Measurements from ENCODE around the gene PSMD9. TPM values are rescaled to one million over a fixed set of nuclear protein-coding genes. Genes with fewer than 3 reads are reported as not detected.
"Not testable (repeated sequence)": the region's sequence is repeated elsewhere in the genome, so short reads cannot be mapped to it uniquely, and the experiment has no call there.

Gene PSMD9
- total and polyA plus RNA-seq, 5 experiments from 2014 or later, result 35.1 to 90.5 (median 88.4) TPM

DNA sequence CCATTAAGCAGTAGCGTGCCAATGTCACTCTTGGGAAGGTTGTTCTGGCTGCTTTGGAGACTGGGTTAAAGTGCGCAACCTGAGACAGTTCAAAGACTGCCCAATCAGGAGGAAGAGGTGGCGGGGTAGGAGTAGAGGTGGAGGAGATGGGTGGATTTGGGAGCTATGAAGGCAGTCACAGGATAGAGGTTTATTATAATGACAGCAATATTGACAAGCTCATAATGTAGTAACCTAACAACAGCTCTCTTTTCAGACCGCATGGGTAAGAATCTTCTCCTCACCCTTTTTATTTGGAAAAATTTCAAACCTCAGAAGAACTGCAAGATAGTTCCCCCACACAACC is 5.3 kb upstream of the PSMD9 start:
- DNase-seq (peak in 1 of 10 donors; percentile 13), ATAC-seq (no peak)
- POLR2A ChIA-PET, result no interaction called here

DNA sequence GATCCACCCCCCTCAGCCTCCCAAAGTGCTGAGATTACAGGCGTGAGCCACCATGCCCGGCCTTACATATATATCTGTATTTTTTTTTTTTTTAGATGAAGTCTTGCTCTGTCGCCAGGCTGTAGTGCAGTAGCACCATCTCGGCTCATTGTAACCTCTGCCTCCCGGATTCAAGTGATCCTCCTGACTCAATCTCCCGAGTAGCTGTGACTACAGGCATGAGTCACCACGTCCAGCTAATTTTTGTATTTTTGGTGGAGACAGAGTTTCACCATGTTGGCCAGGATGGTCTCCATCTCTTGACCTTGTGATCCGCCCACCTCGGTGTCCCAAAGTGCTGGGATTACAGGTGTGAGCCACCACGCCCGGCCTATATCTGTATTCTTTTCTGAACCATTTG is 3.5 kb upstream of the PSMD9 start:
- H3K27ac Mint-ChIP-seq, H3K27me3 Mint-ChIP-seq, POLR2A ChIA-PET, H3K36me3 Mint-ChIP-seq, ATAC-seq, H3K4me3 Mint-ChIP-seq, H3K9me3 Mint-ChIP-seq: not testable (repeated sequence)
- peaks cover 10 to 23% (median 18%) of the 10 kb centered on the region in 4 donors for H3K4me1 Mint-ChIP-seq
- peak in 1 of 10 donors; percentile 36 for DNase-seq

More for the DNA sequence above, 5.3 kb upstream of the PSMD9 start:
- Mint-ChIP-seq H3K27me3 (peaks cover 0 to 2% (median 0%) of the 10 kb centered on the region in 5 donors), H3K27ac (no peak overlapping the region), H3K36me3 (no peaks in the 10 kb centered on the region), H3K4me3 (no peak overlapping the region), H3K4me1 (peaks cover 1 to 5% (median 2%) of the 10 kb centered on the region in 4 donors), H3K9me3 (peaks cover 0 to 1% (median 0%) of the 10 kb centered on the region in 9 donors)

DNA sequence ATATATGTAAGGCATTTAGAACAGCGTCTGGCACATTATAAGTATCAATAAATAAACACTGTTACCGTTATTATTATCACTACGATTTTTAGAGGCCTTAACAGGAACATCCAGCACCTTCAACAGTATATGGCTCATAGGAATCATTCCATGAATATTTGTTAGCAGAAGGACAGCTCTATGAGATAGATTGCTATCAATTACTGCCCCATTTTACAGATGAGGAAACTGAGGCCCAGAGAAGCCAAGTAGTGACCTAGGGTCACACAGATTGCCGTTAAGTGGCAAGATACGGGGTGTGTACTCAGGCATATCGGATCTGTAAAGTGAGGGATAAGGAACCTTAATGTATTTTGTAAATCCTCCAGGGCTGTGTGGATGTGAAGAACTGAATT is 510 bp upstream of the PSMD9 start:
- ATAC-seq (no peak), DNase-seq (no peak)
- H3K27me3 Mint-ChIP-seq, result peaks cover 0 to 3% (median 0%) of the 10 kb centered on the region in 5 donors
- H3K4me1 Mint-ChIP-seq, result peaks cover 12 to 38% (median 30%) of the 10 kb centered on the region in 4 donors
- peaks cover 0 to 12% (median 2%) of the 10 kb centered on the region in 3 donors for H3K36me3 Mint-ChIP-seq
- peak overlapping the region; percentile 94 to 100 (median 99) for H3K27ac Mint-ChIP-seq
- H3K4me3 Mint-ChIP-seq, result peak overlapping the region; percentile 96 to 100 (median 98)
- POLR2A ChIA-PET, result interaction anchor here (0.5 to 3.1 kb wide), 14 partner anchors 13 to 1228 kb away, joined by 3 to 49 read pairs (median 5); partner anchors contain the start of genes CFAP251, DIABLO, RHOF and SETD1B
- peaks cover 0 to 3% (median 0%) of the 10 kb centered on the region in 9 donors for H3K9me3 Mint-ChIP-seq

DNA sequence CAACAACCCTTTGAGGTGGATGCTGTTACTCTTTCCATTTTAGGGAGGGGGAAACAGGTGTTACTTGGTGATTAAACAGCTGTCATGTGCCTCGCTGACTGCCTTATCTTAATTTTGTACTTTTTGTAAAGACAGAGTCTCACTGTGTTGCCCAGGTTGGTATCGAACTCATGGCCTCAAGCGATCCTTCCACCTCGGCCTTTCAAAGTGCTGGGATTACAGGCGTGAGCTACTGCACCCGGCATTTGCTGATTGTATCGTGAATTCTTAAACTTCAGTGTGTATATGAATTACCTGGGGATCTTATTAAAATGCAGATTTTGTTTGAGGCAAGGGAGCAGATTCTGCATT is 659 bp downstream of the PSMD9 start:
- peak overlapping the region; percentile 94 to 100 (median 99) for H3K27ac Mint-ChIP-seq
- H3K4me3 Mint-ChIP-seq, result peak overlapping the region; percentile 96 to 100 (median 98)
- DNase-seq (no peak), ATAC-seq (no peak)
- POLR2A ChIA-PET, result interaction anchor here (1.2 to 3.1 kb wide), 7 partner anchors 9 to 337 kb away, joined by 4 to 49 read pairs (median 18); partner anchors contain the start of genes DIABLO, RHOF and SETD1B
- H3K27me3 Mint-ChIP-seq, result peaks cover 0 to 3% (median 0%) of the 10 kb centered on the region in 5 donors
- peaks cover 0 to 19% (median 2%) of the 10 kb centered on the region in 3 donors for H3K36me3 Mint-ChIP-seq
- peaks cover 20 to 49% (median 41%) of the 10 kb centered on the region in 4 donors for H3K4me1 Mint-ChIP-seq
- peaks cover 0 to 3% (median 0%) of the 10 kb centered on the region in 9 donors for H3K9me3 Mint-ChIP-seq

DNA sequence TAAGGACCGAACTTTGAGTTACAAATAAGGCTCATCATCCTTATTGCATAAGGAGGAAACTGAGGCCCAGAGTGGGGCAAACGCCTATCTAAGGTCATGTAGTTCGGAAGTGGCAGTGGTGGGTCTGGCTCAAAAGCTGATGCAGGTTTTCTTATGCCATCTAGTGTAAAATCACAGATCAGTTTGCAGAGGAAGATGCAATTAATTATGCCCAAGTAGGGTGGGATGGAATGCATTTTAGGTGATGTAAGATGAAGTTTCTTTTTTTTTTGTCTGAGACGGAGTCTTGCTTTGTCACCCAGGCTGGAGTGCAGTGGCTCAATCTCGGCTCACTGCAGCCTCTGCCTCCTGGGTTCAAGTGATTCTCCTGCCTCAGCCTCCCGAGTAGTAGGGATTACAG is 1.1 kb downstream of the PSMD9 start:
- DNase-seq, H3K27me3 Mint-ChIP-seq, H3K9me3 Mint-ChIP-seq, ATAC-seq: not testable (repeated sequence)
- H3K4me1 Mint-ChIP-seq, result peaks cover 23 to 53% (median 45%) of the 10 kb centered on the region in 4 donors
- POLR2A ChIA-PET, result interaction anchor here (1.3 to 3.1 kb wide), 6 partner anchors 8 to 336 kb away, joined by 4 to 49 read pairs (median 20); partner anchors contain the start of genes DIABLO, RHOF and SETD1B
- H3K36me3 Mint-ChIP-seq, result peaks cover 0 to 23% (median 2%) of the 10 kb centered on the region in 3 donors
- H3K27ac Mint-ChIP-seq, result peak overlapping the region; percentile 94 to 100 (median 99)
- peak overlapping the region; percentile 96 to 100 (median 98) for H3K4me3 Mint-ChIP-seq

DNA sequence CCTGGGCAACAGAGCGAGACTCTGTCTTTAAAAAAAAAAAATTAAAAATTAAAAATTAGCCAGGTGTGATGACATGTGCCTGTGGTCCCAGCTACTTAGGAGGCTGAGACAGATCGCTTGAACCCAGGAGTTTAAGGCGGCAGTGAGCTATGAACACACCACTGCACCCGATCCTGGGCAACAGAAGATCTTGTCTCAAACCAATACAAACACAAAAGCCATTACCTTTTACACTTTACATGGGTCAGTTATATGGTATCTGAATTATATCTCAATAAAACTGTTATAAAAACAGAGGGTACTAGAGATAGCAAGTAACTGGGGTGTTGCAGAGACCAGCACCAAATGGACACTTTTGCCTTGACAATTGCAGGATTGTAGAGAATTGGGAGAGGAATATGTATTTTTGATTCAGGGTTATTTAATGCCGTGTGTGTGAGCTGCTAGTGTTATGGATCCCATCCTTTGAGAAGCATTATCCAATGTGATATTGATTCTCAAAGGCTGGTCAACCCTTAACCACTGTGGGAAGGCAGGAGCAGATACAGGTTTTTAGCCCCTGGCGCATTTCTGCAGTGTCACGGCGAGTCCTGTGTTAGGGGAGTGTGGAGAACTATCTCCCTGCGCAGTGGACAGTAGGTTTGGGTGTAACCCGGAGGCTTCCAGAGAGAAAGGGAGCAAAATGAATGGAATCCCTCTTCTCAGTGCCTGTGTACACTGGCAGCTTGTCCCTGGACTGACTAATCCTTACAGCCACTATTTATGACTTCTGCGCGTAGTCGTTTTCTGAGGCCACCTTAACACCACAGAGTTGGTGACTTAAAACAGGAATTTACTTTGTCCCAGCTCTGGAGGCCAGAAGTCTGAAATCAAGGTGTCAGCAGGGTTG is 4.3 kb downstream of the PSMD9 start:
- peaks cover 0 to 3% (median 0%) of the 10 kb centered on the region in 9 donors for H3K9me3 Mint-ChIP-seq
- peak overlapping the region in 7 of 10 donors; percentile 3 to 90 (median 65) for H3K27ac Mint-ChIP-seq
- ATAC-seq (no peak), DNase-seq (peak in 1 of 10 donors; percentile 10)
- H3K4me1 Mint-ChIP-seq, result peaks cover 27 to 59% (median 47%) of the 10 kb centered on the region in 4 donors
- H3K36me3 Mint-ChIP-seq, result peaks cover 0 to 48% (median 11%) of the 10 kb centered on the region in 3 donors
- peaks cover 0 to 2% (median 0%) of the 10 kb centered on the region in 5 donors for H3K27me3 Mint-ChIP-seq
- POLR2A ChIA-PET, result interaction anchor here (0.6 to 1.1 kb wide), 4 partner anchors 74 to 200 kb away, joined by 3 to 6 read pairs (median 4); partner anchors contain the start of gene RHOF
- peak overlapping the region in 1 of 10 donors; percentile 36 for H3K4me3 Mint-ChIP-seq

DNA sequence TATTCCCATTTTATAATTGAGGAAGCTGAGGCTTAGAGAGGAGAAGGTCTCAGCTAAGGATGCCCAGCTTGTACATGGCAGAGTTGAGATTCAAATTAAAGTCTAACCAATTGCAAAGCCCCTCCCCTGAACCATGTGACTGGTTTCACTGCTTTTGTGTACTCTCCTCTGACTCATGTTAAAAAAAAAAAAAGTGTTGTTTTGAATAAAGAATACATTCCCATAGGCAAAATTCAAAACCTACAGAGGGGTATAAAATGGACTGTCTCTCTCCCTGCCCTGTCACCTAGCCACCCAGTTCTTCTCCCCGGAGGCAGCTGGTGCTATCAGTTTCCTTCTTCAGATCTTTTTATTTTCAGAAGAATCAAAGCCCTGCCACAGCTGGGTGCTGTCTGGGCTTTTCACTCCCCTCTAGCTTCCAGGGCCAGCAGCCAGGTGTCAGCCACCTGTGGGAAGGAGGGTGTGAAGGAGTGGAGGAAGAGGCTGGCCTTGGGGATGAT is 5.4 kb downstream of the PSMD9 start:
- peaks cover 0 to 58% (median 11%) of the 10 kb centered on the region in 3 donors for H3K36me3 Mint-ChIP-seq
- peak overlapping the region in 3 of 10 donors; percentile 21 to 75 (median 56) for H3K4me3 Mint-ChIP-seq
- no peaks in the 10 kb centered on the region for H3K9me3 Mint-ChIP-seq
- H3K4me1 Mint-ChIP-seq, result peaks cover 24 to 50% (median 37%) of the 10 kb centered on the region in 4 donors
- H3K27ac Mint-ChIP-seq, result peak overlapping the region in 9 of 10 donors; percentile 54 to 93 (median 81)
- no peaks in the 10 kb centered on the region for H3K27me3 Mint-ChIP-seq
- POLR2A ChIA-PET, result interaction anchor here (0.8 to 1.2 kb wide), 3 partner anchors 22 to 100 kb away, joined by 3 to 6 read pairs (median 4); partner anchors contain the start of gene RHOF
- peak; percentile 15 to 22 for ATAC-seq
- peak in 1 of 10 donors; percentile 27 for DNase-seq

DNA sequence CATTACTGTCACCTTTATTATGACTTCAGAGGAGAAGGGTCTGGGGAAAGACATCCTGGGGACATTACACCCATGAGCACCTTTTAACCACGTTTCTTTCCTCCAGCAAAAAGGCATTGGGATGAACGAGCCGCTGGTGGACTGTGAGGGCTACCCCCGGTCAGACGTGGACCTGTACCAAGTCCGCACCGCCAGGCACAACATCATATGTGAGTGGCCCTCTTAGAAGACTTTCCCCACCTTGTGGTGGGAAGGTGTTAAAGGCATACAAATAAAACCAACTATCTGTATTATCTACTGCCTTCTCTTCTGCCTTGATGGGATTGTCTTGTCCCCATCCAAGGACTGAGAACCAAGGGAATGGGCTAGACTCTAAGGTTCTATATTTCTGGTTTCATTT is 6.0 kb downstream of the PSMD9 start:
- H3K27me3 Mint-ChIP-seq, result no peaks in the 10 kb centered on the region
- H3K9me3 Mint-ChIP-seq, result no peaks in the 10 kb centered on the region
- no peak overlapping the region for H3K4me3 Mint-ChIP-seq
- ATAC-seq (peak; percentile 50 to 64), DNase-seq (peak in 2 of 10 donors; percentile 17 to 30)
- POLR2A ChIA-PET, result interaction anchor here (1.2 kb wide), 1 partner anchor 23 kb away, joined by 4 read pairs; no protein-coding TSS in a partner anchor
- peaks cover 20 to 44% (median 31%) of the 10 kb centered on the region in 4 donors for H3K4me1 Mint-ChIP-seq
- peak overlapping the region in 7 of 10 donors; percentile 54 to 91 (median 80) for H3K27ac Mint-ChIP-seq
- H3K36me3 Mint-ChIP-seq, result peaks cover 0 to 62% (median 11%) of the 10 kb centered on the region in 3 donors

DNA sequence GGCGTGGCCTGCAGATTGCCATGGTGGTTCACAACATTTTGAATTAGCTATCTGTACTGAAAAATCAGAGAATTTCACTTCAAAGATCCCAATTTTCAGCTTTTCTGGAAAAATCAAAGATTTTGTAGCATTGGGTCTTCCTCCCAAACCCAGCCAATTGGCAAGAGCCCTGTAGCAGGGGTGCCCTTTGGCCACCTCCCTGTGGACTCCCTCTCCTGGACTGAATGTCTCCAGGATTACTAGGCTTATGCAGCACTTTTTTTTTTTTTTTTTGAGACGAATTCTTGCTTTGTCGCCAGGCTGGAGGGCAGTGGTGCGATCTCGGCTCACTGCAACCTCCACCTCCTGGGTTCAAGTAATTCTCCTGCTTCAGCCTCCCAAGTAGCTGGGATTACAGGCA is 9.7 kb downstream of the PSMD9 start:
- DNase-seq, result no peak
- no peak for ATAC-seq
- Mint-ChIP-seq H3K4me1 (peaks cover 15 to 20% (median 16%) of the 10 kb centered on the region in 4 donors), H3K36me3 (peaks cover 0 to 88% (median 23%) of the 10 kb centered on the region in 3 donors), H3K4me3 (no peak overlapping the region), H3K27me3 (no peaks in the 10 kb centered on the region), H3K27ac (peak overlapping the region in 1 of 10 donors; percentile 40), H3K9me3 (no peaks in the 10 kb centered on the region)
- POLR2A ChIA-PET, result interaction anchor here (0.6 to 1.3 kb wide), 3 partner anchors 9 to 1440 kb away, joined by 3 to 4 read pairs (median 4); partner anchors contain the start of gene PSMD9

DNA sequence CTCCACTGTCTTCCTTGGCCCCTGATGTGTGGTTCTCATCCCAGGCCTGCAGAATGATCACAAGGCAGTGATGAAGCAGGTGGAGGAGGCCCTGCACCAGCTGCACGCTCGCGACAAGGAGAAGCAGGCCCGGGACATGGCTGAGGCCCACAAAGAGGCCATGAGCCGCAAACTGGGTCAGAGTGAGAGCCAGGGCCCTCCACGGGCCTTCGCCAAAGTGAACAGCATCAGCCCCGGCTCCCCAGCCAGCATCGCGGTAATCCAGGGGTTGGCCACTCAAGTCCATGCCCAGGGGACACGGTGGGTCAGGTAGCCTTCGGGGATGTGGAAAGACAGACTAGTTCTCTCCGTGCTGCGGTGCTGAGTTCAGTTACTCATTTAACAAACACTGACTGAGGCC is 11.0 kb downstream of the PSMD9 start:
- peaks cover 2 to 7% (median 5%) of the 10 kb centered on the region in 4 donors for H3K4me1 Mint-ChIP-seq
- no peak for DNase-seq
- H3K27me3 Mint-ChIP-seq, result no peaks in the 10 kb centered on the region
- no peak overlapping the region for H3K27ac Mint-ChIP-seq
- ATAC-seq, result no peak
- no peak overlapping the region for H3K4me3 Mint-ChIP-seq
- POLR2A ChIA-PET, result no interaction called here
- H3K9me3 Mint-ChIP-seq, result no peaks in the 10 kb centered on the region
- H3K36me3 Mint-ChIP-seq, result peaks cover 0 to 85% (median 26%) of the 10 kb centered on the region in 3 donors

DNA sequence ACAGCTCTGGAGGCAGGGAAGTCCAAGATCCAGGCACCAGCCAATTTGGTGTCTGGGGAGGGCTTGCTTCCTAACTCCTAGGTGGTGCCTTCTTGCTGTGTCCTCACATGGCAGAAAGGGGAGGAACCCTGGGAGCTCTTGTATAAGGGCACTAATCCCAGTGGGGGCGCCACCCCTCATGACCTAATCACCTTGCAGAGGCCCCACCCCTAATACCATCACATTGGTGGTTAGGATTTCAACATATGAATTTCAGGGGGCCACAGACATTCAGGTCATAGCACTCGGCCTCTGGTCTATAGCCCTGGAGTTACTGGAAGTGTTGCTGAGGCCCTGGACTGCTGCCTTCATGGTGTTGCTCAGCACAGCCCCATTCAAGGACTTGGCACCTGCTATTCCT is 14.6 kb downstream of the PSMD9 start:
- Mint-ChIP-seq H3K9me3 (no peaks in the 10 kb centered on the region), H3K27ac (peak overlapping the region in 1 of 10 donors; percentile 53), H3K27me3 (no peaks in the 10 kb centered on the region), H3K4me1 (peaks cover 0 to 2% (median under 1%) of the 10 kb centered on the region in 4 donors), H3K4me3 (no peak overlapping the region), H3K36me3 (peaks cover 0 to 88% (median 27%) of the 10 kb centered on the region in 3 donors)
- POLR2A ChIA-PET, result no interaction called here
- DNase-seq (no peak), ATAC-seq (no peak)

DNA sequence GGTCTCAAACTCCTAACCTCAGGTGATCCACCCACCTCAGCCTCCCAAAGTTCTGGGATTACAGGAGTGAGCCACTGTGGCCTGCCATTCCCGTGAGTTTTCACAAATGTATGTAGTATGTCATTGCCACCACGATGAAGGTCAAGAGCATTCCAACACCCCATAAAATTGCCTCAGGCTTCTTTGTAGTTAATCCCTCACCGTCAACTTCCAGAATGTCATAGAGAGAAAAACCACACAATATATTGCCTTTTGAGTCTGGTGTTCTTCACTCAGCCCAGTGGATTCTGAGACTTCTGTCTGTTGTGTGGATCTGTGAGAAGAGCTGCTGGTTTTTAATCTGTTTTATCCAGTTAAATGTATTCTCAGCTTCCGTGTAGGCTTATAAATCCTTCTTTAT is 17.2 kb downstream of the PSMD9 start:
- DNase-seq, result no peak
- Mint-ChIP-seq H3K9me3 (no peaks in the 10 kb centered on the region), H3K4me1 (peaks cover 7 to 13% (median 9%) of the 10 kb centered on the region in 4 donors), H3K4me3 (no peak overlapping the region), H3K27me3 (no peaks in the 10 kb centered on the region), H3K27ac (peak overlapping the region in 3 of 10 donors; percentile 11 to 80 (median 15)), H3K36me3 (peaks cover 0 to 86% (median 33%) of the 10 kb centered on the region in 3 donors)
- POLR2A ChIA-PET, result no interaction called here
- no peak for ATAC-seq

Data from naive thymus-derived CD8-positive, alpha-beta T cell (primary cell).